Endodermal cell (in vitro differentiated cells): ENCODE data around the gene SDK1. TPM values are rescaled to one million over a fixed set of nuclear protein-coding genes. Genes with fewer than 3 reads are reported as not detected.
A peak's percentile ranks its signal among the peaks of the same experiment; 100 is the strongest.

Experiments used
- DNase-seq: peaks from one replicate; pipeline ENCODE4 v3.0.0-alpha.2; 2017
- H3K27ac ChIP-seq: 2 replicates; pipeline ENCODE4 v1.5.1; 2013; ENCODE audit warnings: mild to moderate bottlenecking, low read depth, low read length, moderate library complexity
- H3K27me3 ChIP-seq: 2 replicates; pipeline ENCODE4 v1.6.1; 2013; ENCODE audit warnings: mild to moderate bottlenecking, low read length, moderate library complexity; ENCODE audit not compliant: insufficient read depth, control insufficient read depth, poor library complexity, severe bottlenecking
- H3K36me3 ChIP-seq: 2 replicates; pipeline ENCODE4 v1.7.0; 2013; ENCODE audit warnings: mild to moderate bottlenecking, low read length, moderate library complexity; ENCODE audit not compliant: control insufficient read depth, insufficient read depth
- H3K4me1 ChIP-seq: one replicate; pipeline ENCODE4 v1.7.0; 2013; ENCODE audit warnings: low read length; ENCODE audit not compliant: control insufficient read depth, insufficient read depth
- H3K4me3 ChIP-seq: 2 replicates; pipeline ENCODE4 v1.5.1; 2013; ENCODE audit warnings: mild to moderate bottlenecking, low read length, moderate library complexity
- H3K9ac ChIP-seq: 2 replicates; pipeline ENCODE4 v1.6.1; 2013; ENCODE audit warnings: mild to moderate bottlenecking, low read length, moderate library complexity; ENCODE audit not compliant: poor library complexity, severe bottlenecking; ENCODE audit errors: extremely low read depth
- H3K9me3 ChIP-seq: 2 replicates; pipeline ENCODE4 v1.6.1; 2013; ENCODE audit warnings: mild to moderate bottlenecking, low read length, moderate library complexity; ENCODE audit not compliant: control insufficient read depth
- H3K27ac Mint-ChIP-seq: 2 replicates; pipeline ENCODE4 v1.8.0; 2020; ENCODE audit warnings: mixed read lengths
- H3K27me3 Mint-ChIP-seq: 2 replicates; pipeline ENCODE4 v1.8.0; 2021; ENCODE audit warnings: mild to moderate bottlenecking, mixed read lengths; ENCODE audit not compliant: insufficient read depth
- H3K36me3 Mint-ChIP-seq: 2 replicates; pipeline ENCODE4 v1.8.0; 2020; ENCODE audit warnings: low read depth, mixed read lengths
- H3K4me1 Mint-ChIP-seq: 2 replicates; pipeline ENCODE4 v1.8.0; 2020; ENCODE audit warnings: mixed read lengths
- H3K4me3 Mint-ChIP-seq: 2 replicates; pipeline ENCODE4 v1.8.0; 2020; ENCODE audit warnings: mild to moderate bottlenecking, moderate library complexity, mixed read lengths
- H3K9me3 Mint-ChIP-seq: 2 replicates; pipeline ENCODE4 v1.8.0; 2020; ENCODE audit warnings: mild to moderate bottlenecking, mixed read lengths
- WGBS, 2 experiments: methylation state at CpG; one replicate each; pipeline versions ENCODE4 v1.1.5 to v1.1.7; 2013; ENCODE audit warnings: missing lambda C conversion rate in 2 of 2, mixed read lengths in 1 of 2; ENCODE audit not compliant: insufficient coverage in 1 of 2, insufficient read length in 1 of 2; 5-methylcytosine and 5-hydroxymethylcytosine counted together
- total RNA-seq, 2 donors: library from RNA; stranded (reverse); fragmentation: NEBNext Ultra II Directional in 1 of 2; extraction: Animal tissue kit (Norgen Biotek cat#: 25700) in 1 of 2; gene quantifications; 2 replicates in 1 of 2; 3 replicates in 1 of 2; pipeline ENCODE4 v1.2.1, GENCODE V29; 2021
- TF ChIP-seq, protein P1 (sequence below): fragments of 200-600 bp; sonication (generic); conservative IDR thresholded peaks from 2 replicates; pipeline ENCODE4 v1.5.0; 2021; ENCODE audit warnings: antibody characterized with exemption, mild to moderate bottlenecking

SDK1 gene
- total RNA-seq, 2 donors from 2014 or later = 22.7 to 23.1 TPM

DNA sequence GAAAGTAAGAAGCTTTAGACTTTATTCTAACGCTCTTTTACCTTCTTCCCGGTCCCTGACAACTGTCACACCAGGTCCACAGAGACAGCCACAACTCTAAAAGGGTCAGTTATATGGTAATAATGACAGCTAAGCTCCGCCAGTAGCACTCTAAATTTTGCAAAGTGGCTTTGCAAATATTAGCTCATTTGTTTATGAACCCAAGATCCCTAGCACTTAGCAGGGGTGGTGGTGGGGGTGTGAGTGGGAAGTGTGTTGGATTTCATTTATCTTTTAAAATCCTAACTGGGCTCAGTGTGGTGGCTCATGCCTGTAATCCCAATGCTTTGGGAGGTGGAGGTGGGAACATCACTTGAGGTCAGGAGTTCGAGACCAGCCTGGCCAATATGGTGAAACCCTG is 34.8 kb upstream of the SDK1 start:
- Mint-ChIP-seq H3K9me3 (no peaks in the 10 kb centered on the region), H3K27ac (no peak overlapping the region), H3K4me3 (no peak overlapping the region), H3K36me3 (no peaks in the 10 kb centered on the region), H3K4me1 (peaks cover 34% of the 10 kb centered on the region), H3K27me3 (peaks cover 30% of the 10 kb centered on the region)
- Histone ChIP-seq H3K4me1 (peaks cover 13% of the 10 kb centered on the region), H3K9ac (no peak overlapping the region), H3K9me3 (peaks cover 10% of the 10 kb centered on the region), H3K4me3 (no peak overlapping the region), H3K27me3 (peaks cover 55% of the 10 kb centered on the region), H3K36me3 (no peaks in the 10 kb centered on the region), H3K27ac (no peak overlapping the region)
- WGBS, 2 experiments = 75 to 95% methylated on average over 2 to 4 of the region's 4 CpGs
- DNase-seq = peak; percentile 56
- TF ChIP-seq, protein P1, sequence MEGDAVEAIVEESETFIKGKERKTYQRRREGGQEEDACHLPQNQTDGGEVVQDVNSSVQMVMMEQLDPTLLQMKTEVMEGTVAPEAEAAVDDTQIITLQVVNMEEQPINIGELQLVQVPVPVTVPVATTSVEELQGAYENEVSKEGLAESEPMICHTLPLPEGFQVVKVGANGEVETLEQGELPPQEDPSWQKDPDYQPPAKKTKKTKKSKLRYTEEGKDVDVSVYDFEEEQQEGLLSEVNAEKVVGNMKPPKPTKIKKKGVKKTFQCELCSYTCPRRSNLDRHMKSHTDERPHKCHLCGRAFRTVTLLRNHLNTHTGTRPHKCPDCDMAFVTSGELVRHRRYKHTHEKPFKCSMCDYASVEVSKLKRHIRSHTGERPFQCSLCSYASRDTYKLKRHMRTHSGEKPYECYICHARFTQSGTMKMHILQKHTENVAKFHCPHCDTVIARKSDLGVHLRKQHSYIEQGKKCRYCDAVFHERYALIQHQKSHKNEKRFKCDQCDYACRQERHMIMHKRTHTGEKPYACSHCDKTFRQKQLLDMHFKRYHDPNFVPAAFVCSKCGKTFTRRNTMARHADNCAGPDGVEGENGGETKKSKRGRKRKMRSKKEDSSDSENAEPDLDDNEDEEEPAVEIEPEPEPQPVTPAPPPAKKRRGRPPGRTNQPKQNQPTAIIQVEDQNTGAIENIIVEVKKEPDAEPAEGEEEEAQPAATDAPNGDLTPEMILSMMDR = no peak

DNA sequence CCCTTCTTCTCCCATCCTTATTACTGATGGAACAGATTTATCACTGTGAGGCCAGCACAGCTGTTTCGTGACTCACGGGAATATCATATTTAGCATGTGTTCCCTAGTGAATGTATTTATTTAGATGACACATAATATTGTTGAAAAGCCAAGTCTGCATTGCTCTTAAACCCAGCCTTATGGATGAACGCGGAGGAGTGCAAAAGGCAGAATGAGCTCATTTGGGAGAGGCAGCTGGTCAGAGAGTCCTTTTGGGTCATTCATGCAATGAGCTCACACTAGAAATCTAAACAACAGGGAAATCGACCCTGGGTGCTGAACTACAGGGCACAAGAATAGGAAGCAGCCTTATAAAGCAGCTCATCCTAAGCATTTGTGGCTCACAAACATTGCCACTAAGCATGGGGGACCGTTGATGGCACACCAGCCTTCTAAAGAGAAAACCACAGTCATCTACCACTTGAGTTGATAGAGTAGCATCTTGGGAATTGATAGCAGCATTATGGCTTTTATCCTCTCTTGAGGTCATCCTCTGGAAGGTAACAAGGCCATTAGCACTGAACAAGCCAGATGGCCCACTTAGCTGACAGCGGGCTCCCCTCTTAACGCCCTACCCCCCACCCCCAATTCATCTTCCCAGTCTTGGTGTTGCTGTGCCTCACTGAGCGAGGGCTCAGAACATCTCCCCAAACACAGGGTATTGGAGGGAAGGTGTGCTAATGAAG is 32.9 kb upstream of the SDK1 start:
- no peaks in the 10 kb centered on the region for H3K36me3 ChIP-seq
- peaks cover 10% of the 10 kb centered on the region for H3K4me1 ChIP-seq
- H3K27ac Mint-ChIP-seq = no peak overlapping the region
- H3K4me3 Mint-ChIP-seq = no peak overlapping the region
- H3K36me3 Mint-ChIP-seq = no peaks in the 10 kb centered on the region
- peaks cover 25% of the 10 kb centered on the region for H3K27me3 Mint-ChIP-seq
- no peak overlapping the region for H3K4me3 ChIP-seq
- peaks cover 59% of the 10 kb centered on the region for H3K27me3 ChIP-seq
- no peak overlapping the region for H3K9ac ChIP-seq
- 94 to 100% methylated on average over 4 to 9 of the region's 9 CpGs for WGBS, 2 experiments
- peaks cover 14% of the 10 kb centered on the region for H3K9me3 ChIP-seq
- no peak overlapping the region for H3K27ac ChIP-seq
- peaks cover 20% of the 10 kb centered on the region for H3K4me1 Mint-ChIP-seq
- H3K9me3 Mint-ChIP-seq = no peaks in the 10 kb centered on the region
- TF ChIP-seq, protein P1 = no peak
- DNase-seq = no peak

DNA sequence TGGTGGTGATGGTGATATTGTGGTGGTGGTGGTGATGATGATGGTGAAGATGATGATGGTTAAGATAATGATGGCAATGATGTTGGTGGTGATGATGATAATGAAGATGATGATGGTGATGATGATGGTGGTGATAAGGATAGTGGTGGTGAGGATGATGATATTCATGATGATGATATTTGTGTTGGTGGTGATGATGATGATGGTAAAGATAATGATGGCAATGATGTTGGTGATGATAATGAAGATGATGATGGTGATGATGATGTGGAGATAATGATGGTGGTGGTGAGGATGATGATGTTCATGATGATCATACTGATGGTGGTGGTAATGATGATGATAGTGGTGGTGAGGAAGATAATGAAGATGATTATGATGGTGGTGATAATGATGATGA is 30.7 kb upstream of the SDK1 start:
- H3K9me3 ChIP-seq = peaks cover 14% of the 10 kb centered on the region

More for the DNA sequence above, 30.7 kb upstream of the SDK1 start:
- Mint-ChIP-seq H3K4me1 (peaks cover 2% of the 10 kb centered on the region), H3K27me3 (peaks cover 38% of the 10 kb centered on the region), H3K36me3 (no peaks in the 10 kb centered on the region), H3K27ac (no peak overlapping the region), H3K4me3 (no peak overlapping the region), H3K9me3 (no peaks in the 10 kb centered on the region)
- Histone ChIP-seq H3K4me1 (peaks cover 3% of the 10 kb centered on the region), H3K4me3 (no peak overlapping the region), H3K27ac (no peak overlapping the region), H3K36me3 (no peaks in the 10 kb centered on the region), H3K9ac (no peak overlapping the region), H3K27me3 (peaks cover 70% of the 10 kb centered on the region)
- DNase-seq = no peak
- TF ChIP-seq, protein P1 = no peak
